D721Med (cell line): ENCODE results near the gene PABPC3.

Experiments
- DNase-seq: peaks from one replicate; pipeline ENCODE4 v3.0.0; 2011; ENCODE audit warnings: low spot score; ENCODE audit not compliant: insufficient read length
- FAIRE-seq: peaks from 2 replicates; lab custom pipeline; 2011; peaks lifted over from hg19 to GRCh38; lab: Jason Lieb, UNC
- TF ChIP-seq, protein P1 (sequence below): IDR thresholded peaks from 2 replicates; pipeline ENCODE4 v1.5.1; 2012; ENCODE audit warnings: mild to moderate bottlenecking, control low read depth; ENCODE audit not compliant: insufficient read depth; ENCODE audit errors: missing control alignments

PABPC3 gene

DNA sequence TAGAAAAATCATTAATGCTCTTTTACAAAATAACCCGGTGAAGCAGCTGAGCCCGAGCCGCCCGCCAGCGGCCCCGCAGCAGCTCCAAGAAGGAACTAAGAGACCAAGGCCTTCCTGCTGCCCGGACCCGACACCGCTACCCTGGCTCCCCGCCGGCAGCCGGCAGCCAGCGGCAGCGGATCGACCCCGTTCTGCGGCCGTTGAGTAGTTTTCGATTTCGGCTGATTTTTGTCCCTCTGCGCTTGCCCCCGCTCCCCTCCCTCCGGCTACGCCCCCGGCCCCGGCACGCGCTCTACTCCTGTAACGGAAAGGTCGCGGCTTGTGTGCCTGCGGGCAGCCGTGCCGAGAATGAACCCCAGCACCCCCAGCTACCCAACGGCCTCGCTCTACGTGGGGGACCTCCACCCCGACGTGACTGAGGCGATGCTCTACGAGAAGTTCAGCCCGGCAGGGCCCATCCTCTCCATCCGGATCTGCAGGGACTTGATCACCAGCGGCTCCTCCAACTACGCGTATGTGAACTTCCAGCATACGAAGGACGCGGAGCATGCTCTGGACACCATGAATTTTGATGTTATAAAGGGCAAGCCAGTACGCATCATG is at the start of gene PABPC3:
TSS of gene PABPC3 (plus strand) at position 286 of the 603 bp plus-strand sequence. CDS start at position 349, 63 bp downstream.
- FAIRE-seq (no peak), DNase-seq (no peak)
- TF ChIP-seq, protein P1, sequence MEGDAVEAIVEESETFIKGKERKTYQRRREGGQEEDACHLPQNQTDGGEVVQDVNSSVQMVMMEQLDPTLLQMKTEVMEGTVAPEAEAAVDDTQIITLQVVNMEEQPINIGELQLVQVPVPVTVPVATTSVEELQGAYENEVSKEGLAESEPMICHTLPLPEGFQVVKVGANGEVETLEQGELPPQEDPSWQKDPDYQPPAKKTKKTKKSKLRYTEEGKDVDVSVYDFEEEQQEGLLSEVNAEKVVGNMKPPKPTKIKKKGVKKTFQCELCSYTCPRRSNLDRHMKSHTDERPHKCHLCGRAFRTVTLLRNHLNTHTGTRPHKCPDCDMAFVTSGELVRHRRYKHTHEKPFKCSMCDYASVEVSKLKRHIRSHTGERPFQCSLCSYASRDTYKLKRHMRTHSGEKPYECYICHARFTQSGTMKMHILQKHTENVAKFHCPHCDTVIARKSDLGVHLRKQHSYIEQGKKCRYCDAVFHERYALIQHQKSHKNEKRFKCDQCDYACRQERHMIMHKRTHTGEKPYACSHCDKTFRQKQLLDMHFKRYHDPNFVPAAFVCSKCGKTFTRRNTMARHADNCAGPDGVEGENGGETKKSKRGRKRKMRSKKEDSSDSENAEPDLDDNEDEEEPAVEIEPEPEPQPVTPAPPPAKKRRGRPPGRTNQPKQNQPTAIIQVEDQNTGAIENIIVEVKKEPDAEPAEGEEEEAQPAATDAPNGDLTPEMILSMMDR, result no peak

GRCh38 chr13:25046274-25046984 is 49.5 kb upstream of the PABPC3 start:
- TF ChIP-seq, protein P1, result no peak
- FAIRE-seq, result no peak
- DNase-seq, result no peak

DNA sequence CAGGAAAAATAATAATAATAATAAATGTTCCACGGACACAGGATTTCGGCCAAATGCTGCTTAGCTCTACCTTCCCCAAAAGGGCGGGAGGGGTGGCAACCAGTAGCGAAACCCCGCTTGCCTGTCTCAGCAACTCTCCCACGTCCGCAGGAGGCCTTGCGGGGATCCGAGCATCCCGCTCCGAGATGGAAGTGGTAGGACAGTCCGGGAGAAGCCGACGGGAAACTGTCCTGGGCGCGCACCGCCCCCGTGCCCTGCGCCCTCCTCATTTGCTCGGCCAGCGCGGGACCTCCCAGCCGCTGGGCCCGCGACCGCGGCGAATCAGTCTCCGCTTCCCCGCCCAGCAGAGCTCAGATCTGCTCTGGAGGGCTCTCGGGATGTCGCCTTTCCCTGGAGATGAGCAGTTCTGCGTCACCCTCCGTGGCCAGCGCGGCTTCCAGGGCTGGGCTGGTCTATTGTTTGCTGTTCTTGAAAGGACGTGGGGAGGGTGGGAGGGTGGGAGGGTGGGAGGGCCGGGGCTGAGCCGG is 48.9 kb upstream of the PABPC3 start:
- DNase-seq, result peak; percentile 31
- TF ChIP-seq, protein P1, result no peak
- no peak for FAIRE-seq

- no peak for FAIRE-seq
- DNase-seq, result no peak
- TF ChIP-seq, protein P1, result no peak
Observed at GRCh38 chr13:25051065-25051464, 44.9 kb upstream of the PABPC3 start.

DNA sequence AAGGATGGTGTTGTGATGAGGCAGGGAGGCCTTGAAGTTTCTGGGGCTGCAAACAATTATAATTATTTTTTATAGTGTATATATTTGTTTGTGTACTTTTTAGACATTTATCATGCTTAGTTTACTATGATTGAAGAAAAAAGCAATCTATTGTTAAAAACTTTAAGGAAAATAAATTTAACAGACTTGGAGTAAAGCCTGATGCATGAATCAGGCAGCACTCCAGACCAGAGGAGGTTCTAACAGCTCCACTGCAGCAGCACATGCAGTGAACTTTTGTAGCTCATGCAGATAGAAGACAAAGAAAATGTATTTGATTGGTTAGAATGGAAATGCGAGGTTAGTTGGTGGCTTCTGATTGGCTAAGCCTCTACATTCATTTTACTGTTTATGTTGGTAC is 36.8 kb upstream of the PABPC3 start:
- DNase-seq (no peak), FAIRE-seq (no peak)
- TF ChIP-seq, protein P1, result no peak

DNA sequence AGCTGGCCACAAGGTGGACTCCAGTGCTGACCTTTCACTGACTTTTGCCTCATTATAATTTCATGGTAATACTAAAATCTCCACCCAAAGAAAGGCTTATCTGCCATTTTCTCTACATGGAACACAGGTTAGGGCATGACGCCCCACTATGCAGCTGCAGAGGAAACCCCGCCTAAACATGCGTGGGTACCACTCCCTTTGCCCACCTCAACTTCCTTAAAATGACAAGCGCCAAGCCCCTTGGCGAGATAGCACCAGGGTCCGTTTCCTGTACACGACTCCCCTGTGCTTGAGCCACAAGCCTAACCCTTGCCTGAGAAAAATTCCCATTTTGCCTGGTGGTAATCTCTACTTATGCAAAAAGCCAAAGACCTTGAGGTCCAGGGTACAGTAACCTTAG is 36.0 kb upstream of the PABPC3 start:
- DNase-seq (no peak), FAIRE-seq (no peak)
- TF ChIP-seq, protein P1, result no peak

GRCh38 chr13:25062479-25062878 is 33.5 kb upstream of the PABPC3 start:
- FAIRE-seq, result no peak
- TF ChIP-seq, protein P1, result peak; percentile 18
- no peak for DNase-seq
